K562 (cell line): ENCODE data around the gene SDK1. TPM values are rescaled to one million over a fixed set of nuclear protein-coding genes. Genes with fewer than 3 reads are reported as not detected.

Source experiments
- E2F3 ChIP-seq: fragments of 250-450 bp; sonication (Bioruptor Pico); IDR thresholded peaks from 2 replicates; pipeline ENCODE4 v1.4.0; 2020; ENCODE audit warnings: mild to moderate bottlenecking
- GATAD2A ChIP-seq: fragments of 450-650 bp; IDR thresholded peaks from 2 replicates; pipeline ENCODE4 v1.6.1; 2017
- HNRNPL ChIP-seq: fragments of 200-400 bp; formaldehyde crosslinking; IDR thresholded peaks from 2 replicates; pipeline ENCODE4 v1.6.1; 2017; ENCODE audit warnings: low read depth, mild to moderate bottlenecking, low read length
- MYNN ChIP-seq, 2 experiments: sonication (generic); formaldehyde crosslinking in 1 of 2; IDR thresholded peaks; 2 replicates each; pipeline versions ENCODE4 v1.5.0 to v1.6.1; 2016 to 2020; ENCODE audit warnings: antibody characterized with exemption in 1 of 2, missing genetic modification reagents in 1 of 2
- NELFE ChIP-seq: IDR thresholded peaks from 2 replicates; pipeline ENCODE4 v1.6.1; 2011; ENCODE audit warnings: mild to moderate bottlenecking; ENCODE audit not compliant: insufficient read depth, insufficient read length
- SMARCA5 ChIP-seq: fragments of 450-650 bp; IDR thresholded peaks from 2 replicates; pipeline ENCODE4 v1.6.1; 2016
- ZKSCAN1 ChIP-seq: fragments of 150-350 bp; IDR thresholded peaks from 2 replicates; pipeline ENCODE4 v1.6.1; 2016; ENCODE audit warnings: low read depth, low read length
- polyA plus RNA-seq, 8 experiments: library from polyadenylated mRNA; depleted of rRNA in 4 of 8; stranded (reverse) in 5 of 8; unstranded in 3 of 8; fragments of >200 nt; fragmentation: Nextera tagmentation in 2 of 8; fragmentation: Illumina TruSeq in 1 of 8; extraction: Ambion mirVana in 2 of 8; extraction: Trizol in 1 of 8; gene quantifications; 2 replicates each; pipeline versions ENCODE4 v1.2.1 to v1.2.3, GENCODE V29; 2011 to 2014; ENCODE audit warnings: inconsistent platforms in 1 of 8, missing spikeins in 1 of 8
- total RNA-seq, 7 experiments: library from RNA; depleted of rRNA in 6 of 7; stranded (reverse); fragments of >200 nt in 6 of 7; fragmentation: Illumina TruSeq in 2 of 7; extraction: Trizol in 2 of 7; gene quantifications; 2 replicates each; pipeline versions ENCODE4 v1.2.1 to v1.2.3, GENCODE V29; 2011 to 2021; ENCODE audit warnings: low replicate concordance in 1 of 7
- TF ChIP-seq, protein P1 (sequence below): fragments of 450-650 bp; IDR thresholded peaks from 2 replicates; pipeline ENCODE4 v1.6.1; 2016; ENCODE audit warnings: low read depth
- TF ChIP-seq, protein P2 (sequence below): fragments of 250-450 bp; sonication (Bioruptor Pico); IDR thresholded peaks from 2 replicates; pipeline ENCODE4 v1.8.0; 2022; ENCODE audit warnings: moderate library complexity, mild to moderate bottlenecking, inconsistent platforms

The SDK1 gene
- total and polyA plus RNA-seq, 9 of the 15 experiments (the other 6 are each of a cell fraction or from before 2014, with no cell fraction given) = 0.16 TPM; not detected in 8

DNA sequence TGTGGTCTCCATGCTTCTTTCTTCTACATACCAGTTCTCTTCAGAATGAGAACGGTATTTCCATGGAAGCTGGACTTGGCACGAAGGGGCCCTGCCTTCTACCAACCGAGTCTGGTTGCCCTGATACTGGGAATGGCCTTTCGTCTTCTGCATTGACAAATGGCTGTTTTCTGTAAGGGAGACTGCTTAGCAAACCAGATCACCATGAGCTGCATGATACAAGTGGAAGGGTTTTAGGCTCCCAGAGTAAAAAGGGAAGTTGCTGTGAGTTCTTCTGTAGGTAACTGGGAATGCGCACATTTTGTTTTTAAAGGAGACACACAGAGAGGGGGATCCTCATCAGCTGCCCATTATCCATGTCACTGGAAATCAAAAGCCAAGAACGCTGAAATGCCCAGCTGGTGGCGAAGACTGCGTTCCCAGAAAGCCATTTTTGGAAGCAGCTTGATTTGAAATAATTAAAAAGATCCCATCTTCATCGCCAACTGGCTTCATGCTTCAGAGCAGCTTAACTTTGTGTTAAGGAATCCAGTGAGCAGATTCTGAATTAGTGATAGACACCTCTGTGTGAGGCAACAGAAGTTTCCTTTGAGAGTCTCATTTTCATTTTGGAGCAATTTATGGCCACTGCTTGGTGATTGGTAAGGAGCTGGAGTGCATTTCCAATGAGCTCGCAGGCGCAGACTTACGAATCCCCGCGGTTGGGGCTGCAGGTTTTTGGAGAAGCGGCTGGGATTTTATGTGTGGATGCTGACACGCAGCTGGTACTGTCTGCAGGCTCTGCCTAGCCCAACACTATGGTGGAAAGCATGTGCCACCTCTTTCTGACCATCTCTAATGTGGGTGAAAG is 708.4 kb downstream of the SDK1 start (continued):
- TF ChIP-seq, protein P1, sequence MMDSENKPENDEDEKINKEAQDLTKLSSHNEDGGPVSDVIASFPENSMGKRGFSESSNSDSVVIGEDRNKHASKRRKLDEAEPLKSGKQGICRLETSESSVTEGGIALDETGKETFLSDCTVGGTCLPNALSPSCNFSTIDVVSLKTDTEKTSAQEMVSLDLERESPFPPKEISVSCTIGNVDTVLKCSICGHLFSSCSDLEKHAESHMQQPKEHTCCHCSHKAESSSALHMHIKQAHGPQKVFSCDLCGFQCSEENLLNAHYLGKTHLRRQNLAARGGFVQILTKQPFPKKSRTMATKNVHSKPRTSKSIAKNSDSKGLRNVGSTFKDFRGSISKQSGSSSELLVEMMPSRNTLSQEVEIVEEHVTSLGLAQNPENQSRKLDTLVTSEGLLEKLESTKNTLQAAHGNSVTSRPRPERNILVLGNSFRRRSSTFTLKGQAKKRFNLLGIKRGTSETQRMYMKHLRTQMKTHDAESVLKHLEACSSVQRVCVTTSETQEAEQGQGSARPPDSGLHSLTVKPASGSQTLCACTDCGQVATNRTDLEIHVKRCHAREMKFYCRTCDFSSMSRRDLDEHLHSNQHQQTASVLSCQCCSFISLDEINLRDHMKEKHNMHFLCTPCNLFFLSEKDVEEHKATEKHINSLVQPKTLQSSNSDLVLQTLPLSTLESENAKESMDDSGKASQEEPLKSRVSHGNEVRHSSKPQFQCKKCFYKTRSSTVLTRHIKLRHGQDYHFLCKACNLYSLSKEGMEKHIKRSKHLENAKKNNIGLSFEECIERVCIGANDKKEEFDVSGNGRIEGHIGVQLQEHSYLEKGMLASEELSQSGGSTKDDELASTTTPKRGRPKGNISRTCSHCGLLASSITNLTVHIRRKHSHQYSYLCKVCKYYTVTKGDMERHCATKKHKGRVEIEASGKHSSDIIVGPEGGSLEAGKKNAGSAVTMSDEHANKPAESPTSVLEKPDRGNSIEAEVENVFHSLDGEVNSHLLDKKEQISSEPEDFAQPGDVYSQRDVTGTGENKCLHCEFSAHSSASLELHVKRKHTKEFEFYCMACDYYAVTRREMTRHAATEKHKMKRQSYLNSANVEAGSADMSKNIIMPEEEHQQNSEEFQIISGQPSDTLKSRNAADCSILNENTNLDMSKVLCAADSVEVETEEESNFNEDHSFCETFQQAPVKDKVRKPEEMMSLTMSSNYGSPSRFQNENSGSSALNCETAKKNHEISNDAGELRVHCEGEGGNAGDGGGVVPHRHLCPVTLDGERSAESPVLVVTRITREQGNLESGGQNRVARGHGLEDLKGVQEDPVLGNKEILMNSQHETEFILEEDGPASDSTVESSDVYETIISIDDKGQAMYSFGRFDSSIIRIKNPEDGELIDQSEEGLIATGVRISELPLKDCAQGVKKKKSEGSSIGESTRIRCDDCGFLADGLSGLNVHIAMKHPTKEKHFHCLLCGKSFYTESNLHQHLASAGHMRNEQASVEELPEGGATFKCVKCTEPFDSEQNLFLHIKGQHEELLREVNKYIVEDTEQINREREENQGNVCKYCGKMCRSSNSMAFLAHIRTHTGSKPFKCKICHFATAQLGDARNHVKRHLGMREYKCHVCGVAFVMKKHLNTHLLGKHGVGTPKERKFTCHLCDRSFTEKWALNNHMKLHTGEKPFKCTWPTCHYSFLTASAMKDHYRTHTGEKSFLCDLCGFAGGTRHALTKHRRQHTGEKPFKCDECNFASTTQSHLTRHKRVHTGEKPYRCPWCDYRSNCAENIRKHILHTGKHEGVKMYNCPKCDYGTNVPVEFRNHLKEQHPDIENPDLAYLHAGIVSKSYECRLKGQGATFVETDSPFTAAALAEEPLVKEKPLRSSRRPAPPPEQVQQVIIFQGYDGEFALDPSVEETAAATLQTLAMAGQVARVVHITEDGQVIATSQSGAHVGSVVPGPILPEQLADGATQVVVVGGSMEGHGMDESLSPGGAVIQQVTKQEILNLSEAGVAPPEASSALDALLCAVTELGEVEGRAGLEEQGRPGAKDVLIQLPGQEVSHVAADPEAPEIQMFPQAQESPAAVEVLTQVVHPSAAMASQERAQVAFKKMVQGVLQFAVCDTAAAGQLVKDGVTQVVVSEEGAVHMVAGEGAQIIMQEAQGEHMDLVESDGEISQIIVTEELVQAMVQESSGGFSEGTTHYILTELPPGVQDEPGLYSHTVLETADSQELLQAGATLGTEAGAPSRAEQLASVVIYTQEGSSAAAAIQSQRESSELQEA = no peak
- TF ChIP-seq E2F3 (CRISPR knock-in tag) (no peak), ZKSCAN1 (no peak), MYNN (IDR thresholded peaks at IDR 0.05) (no peak), MYNN (CRISPR knock-in tag; IDR thresholded peaks at IDR 0.05) (no peak), HNRNPL (no peak), SMARCA5 (no peak), NELFE (no peak), GATAD2A (no peak)
- TF ChIP-seq, protein P2, sequence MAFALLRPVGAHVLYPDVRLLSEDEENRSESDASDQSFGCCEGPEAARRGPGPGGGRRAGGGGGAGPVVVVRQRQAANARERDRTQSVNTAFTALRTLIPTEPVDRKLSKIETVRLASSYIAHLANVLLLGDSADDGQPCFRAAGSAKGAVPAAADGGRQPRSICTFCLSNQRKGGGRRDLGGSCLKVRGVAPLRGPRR (CRISPR knock-in tag) = no peak
